Uterus (tissue), 4 donors: ENCODE results near the gene MGAT4A. TPM values are rescaled to one million over a fixed set of nuclear protein-coding genes. Genes with fewer than 3 reads are reported as not detected.
"Not testable (repeated sequence)": the region's sequence is repeated elsewhere in the genome, so short reads cannot be mapped to it uniquely, and the experiment has no call there.

Experiments used
- DNase-seq, 2 donors: peaks; one replicate each; pipeline ENCODE4 v3.0.0-alpha.2; 2019 to 2020
- H3K27ac ChIP-seq, 2 donors: fragments of 200-600 bp; sonication (generic); 1 replicate in 1 of 2; 2 replicates in 1 of 2; pipeline ENCODE4 v1.5.1; 2016 to 2018
- H3K27me3 ChIP-seq, 2 donors: fragments of 200-600 bp; sonication (generic); one replicate each; pipeline ENCODE4 v1.5.1; 2018 to 2019; ENCODE audit warnings: control low read depth in 1 of 2
- H3K36me3 ChIP-seq, 2 donors: fragments of 200-600 bp; sonication (generic); one replicate each; pipeline ENCODE4 v1.5.1; 2019; ENCODE audit warnings: control low read depth in 1 of 2
- H3K4me1 ChIP-seq, 2 donors: fragments of 200-600 bp; sonication (generic); one replicate each; pipeline ENCODE4 v1.5.1; 2018 to 2019; ENCODE audit warnings: control low read depth in 1 of 2
- H3K4me3 ChIP-seq, 2 donors: fragments of 200-600 bp; sonication (generic); 1 replicate in 1 of 2; 2 replicates in 1 of 2; pipeline ENCODE4 v1.5.1; 2018 to 2019; ENCODE audit warnings: mild to moderate bottlenecking in 1 of 2
- H3K9me3 ChIP-seq, 2 donors: fragments of 200-600 bp; sonication (generic); one replicate each; pipeline ENCODE4 v1.5.1; 2019; ENCODE audit warnings: control low read depth in 1 of 2
- POLR2A ChIP-seq, 2 donors: fragments of 450-650 bp; IDR thresholded peaks; one replicate each; pipeline ENCODE4 v1.6.1; 2016; ENCODE audit warnings: antibody characterized with exemption in 2 of 2, mild to moderate bottlenecking in 1 of 2, moderate library complexity in 1 of 2
- intact Hi-C: fragments of 100-400 bp; cut with DNase I; formaldehyde crosslinking; loops from one replicate; pipeline ENCODE4 v1.15.1; 2023; ENCODE audit warnings: low total_unique reads
- total RNA-seq, 4 donors: library from RNA; depleted of rRNA in 3 of 4; stranded (reverse); fragments of >200 nt in 3 of 4; gene quantifications; one replicate each; pipeline versions ENCODE4 v1.1.0 to v1.2.4, GENCODE V29; 2014 to 2023
- TF ChIP-seq, protein P1 (sequence below), 4 experiments: fragments of 200-600 bp in 2 of 4; fragments of 450-650 bp in 2 of 4; sonication (generic) in 2 of 4; IDR thresholded peaks; one replicate each; pipeline ENCODE4 v1.5.1; 2016 to 2019; ENCODE audit warnings: antibody characterized with exemption in 4 of 4, mild to moderate bottlenecking in 2 of 4, moderate library complexity in 1 of 4
- donor health status: DM: yes; HTN: yes; CAD: no.

Gene MGAT4A
- total RNA-seq, 4 donors from 2014 or later, result 25.9 to 107 (median 52.9) TPM

DNA sequence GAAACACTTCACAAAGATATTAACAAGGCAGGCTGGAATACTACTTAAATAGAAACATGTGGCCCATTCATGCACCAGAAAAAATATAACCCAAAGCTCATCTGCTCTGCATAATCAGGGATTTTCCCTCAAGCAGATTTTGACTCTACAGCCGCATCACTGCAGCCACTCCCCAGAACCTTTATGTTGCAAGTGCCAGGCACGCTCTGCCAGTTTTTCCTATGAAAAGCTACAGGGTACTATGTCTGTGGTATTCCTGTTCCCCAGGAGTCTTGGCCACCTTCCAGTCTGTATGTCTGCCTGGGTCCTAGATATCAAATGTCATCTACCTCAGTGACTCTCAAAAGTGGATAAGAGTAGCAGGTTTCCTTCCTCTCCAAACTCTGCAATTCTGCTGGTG, 126.4 kb downstream of the MGAT4A start:
- Histone ChIP-seq H3K9me3 (no peaks in the 10 kb centered on the region), H3K4me3 (no peak overlapping the region), H3K27ac (no peak overlapping the region), H3K27me3 (no peaks in the 10 kb centered on the region), H3K36me3 (no peaks in the 10 kb centered on the region), H3K4me1 (peaks cover 5 to 11% of the 10 kb centered on the region in 2 donors)
- no peak for TF ChIP-seq POLR2A (IDR thresholded peaks at IDR 0.05)
- TF ChIP-seq, protein P1, sequence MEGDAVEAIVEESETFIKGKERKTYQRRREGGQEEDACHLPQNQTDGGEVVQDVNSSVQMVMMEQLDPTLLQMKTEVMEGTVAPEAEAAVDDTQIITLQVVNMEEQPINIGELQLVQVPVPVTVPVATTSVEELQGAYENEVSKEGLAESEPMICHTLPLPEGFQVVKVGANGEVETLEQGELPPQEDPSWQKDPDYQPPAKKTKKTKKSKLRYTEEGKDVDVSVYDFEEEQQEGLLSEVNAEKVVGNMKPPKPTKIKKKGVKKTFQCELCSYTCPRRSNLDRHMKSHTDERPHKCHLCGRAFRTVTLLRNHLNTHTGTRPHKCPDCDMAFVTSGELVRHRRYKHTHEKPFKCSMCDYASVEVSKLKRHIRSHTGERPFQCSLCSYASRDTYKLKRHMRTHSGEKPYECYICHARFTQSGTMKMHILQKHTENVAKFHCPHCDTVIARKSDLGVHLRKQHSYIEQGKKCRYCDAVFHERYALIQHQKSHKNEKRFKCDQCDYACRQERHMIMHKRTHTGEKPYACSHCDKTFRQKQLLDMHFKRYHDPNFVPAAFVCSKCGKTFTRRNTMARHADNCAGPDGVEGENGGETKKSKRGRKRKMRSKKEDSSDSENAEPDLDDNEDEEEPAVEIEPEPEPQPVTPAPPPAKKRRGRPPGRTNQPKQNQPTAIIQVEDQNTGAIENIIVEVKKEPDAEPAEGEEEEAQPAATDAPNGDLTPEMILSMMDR (IDR thresholded peaks at IDR 0.05), result no peak
- no peak for DNase-seq
- intact Hi-C loops, result no loop called here

DNA sequence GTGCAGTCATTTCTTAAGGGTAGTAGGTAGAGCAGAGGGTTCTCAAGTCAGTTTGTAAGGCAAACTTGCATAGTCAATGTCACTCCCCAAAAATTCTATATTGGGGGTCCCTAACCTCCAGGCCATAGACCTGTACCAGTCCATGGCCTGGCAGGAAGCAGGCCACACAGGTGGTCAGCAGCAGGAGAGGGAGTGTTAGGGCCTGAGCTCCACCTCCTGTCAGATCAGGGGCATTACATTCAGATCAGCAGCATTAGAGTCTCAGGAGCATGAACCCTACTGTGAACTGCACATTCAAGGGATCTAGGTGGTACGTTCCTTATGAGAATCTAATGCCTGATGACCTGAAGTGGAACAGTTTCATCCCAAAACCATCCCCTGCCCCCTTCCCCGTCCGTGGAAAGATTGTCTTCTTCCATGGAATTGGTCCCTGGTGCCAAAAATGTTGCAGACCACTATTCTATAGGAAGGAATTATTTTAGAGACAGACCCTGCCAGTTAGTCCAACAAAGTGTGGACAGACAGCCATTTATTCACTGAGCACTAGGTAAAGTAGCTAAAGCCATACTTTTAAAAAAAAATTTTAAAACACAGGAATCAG, 129.3 kb downstream of the MGAT4A start:
- Histone ChIP-seq H3K36me3 (no peaks in the 10 kb centered on the region), H3K27me3 (no peaks in the 10 kb centered on the region), H3K27ac (no peak overlapping the region), H3K9me3 (no peaks in the 10 kb centered on the region), H3K4me1 (peaks cover 0 to under 1% of the 10 kb centered on the region in 2 donors), H3K4me3 (no peak overlapping the region)
- intact Hi-C loops, result no loop called here
- TF ChIP-seq, protein P1 (IDR thresholded peaks at IDR 0.05), result peak; percentile 9 to 24 (median 16)
- TF ChIP-seq POLR2A (IDR thresholded peaks at IDR 0.05), result no peak
- DNase-seq, result no peak

- H3K9me3 ChIP-seq, result no peaks in the 10 kb centered on the region
- intact Hi-C loops, result no loop called here
- H3K4me1 ChIP-seq, result no peaks in the 10 kb centered on the region
- H3K27me3 ChIP-seq, result no peaks in the 10 kb centered on the region
- H3K27ac ChIP-seq, result no peak overlapping the region
- no peak overlapping the region for H3K4me3 ChIP-seq
- no peaks in the 10 kb centered on the region for H3K36me3 ChIP-seq
- no peak for TF ChIP-seq POLR2A (IDR thresholded peaks at IDR 0.05)
- TF ChIP-seq, protein P1 (IDR thresholded peaks at IDR 0.05), result no peak
- DNase-seq, result no peak
These were observed 132.0 kb downstream of the MGAT4A start for GRCh38 chr2:98598781-98599428.

DNA sequence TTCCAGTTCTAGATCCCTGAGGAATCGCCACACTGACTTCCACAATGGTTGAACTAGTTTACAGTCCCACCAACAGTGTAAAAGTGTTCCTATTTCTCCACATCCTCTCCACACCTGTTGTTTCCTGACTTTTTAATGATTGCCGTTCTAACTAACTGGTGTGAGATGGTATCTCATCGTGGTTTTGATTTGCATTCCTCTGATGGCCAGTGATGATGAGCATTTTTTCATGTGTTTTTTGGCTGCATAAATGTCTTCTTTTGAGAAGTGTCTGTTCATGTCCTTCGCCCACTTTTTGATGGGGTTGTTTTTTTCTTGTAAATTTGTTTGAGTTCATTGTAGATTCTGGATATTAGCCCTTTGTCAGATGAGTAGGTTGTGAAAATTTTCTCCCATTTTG, 136.3 kb downstream of the MGAT4A start:
- H3K27me3 ChIP-seq, H3K27ac ChIP-seq, H3K4me1 ChIP-seq, H3K4me3 ChIP-seq, DNase-seq, H3K9me3 ChIP-seq, H3K36me3 ChIP-seq, intact Hi-C loops: not testable (repeated sequence)

DNA sequence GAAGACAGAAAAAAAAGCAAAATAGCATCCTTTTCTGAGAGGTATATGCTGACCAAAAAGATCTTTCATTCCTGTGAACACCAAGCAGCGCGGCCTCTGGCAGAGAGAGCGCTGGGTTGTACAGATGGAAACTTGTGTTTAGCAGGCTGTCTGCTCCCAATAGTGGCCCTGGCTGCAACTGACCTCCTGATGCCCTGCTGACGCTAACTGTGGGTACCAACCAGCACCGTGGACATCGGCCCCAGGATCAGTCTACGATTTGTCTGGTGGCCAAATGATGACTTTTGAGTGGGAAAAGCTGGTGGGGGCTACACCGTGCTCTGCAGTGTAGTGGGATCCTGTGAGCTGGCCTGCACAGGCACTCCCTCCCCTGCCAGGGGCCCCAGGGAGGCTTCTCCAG, 138.4 kb downstream of the MGAT4A start:
- no peak for DNase-seq
- TF ChIP-seq POLR2A (IDR thresholded peaks at IDR 0.05), result no peak
- TF ChIP-seq, protein P1 (IDR thresholded peaks at IDR 0.05), result no peak
- intact Hi-C loops, result no loop called here
- no peaks in the 10 kb centered on the region for H3K27me3 ChIP-seq
- no peak overlapping the region for H3K27ac ChIP-seq
- H3K4me3 ChIP-seq, result no peak overlapping the region
- H3K4me1 ChIP-seq, result no peaks in the 10 kb centered on the region
- no peaks in the 10 kb centered on the region for H3K9me3 ChIP-seq
- H3K36me3 ChIP-seq, result no peaks in the 10 kb centered on the region
